Keratinocyte (primary cell): Measurements from ENCODE around the gene TBC1D19. TPM values are rescaled to one million over a fixed set of nuclear protein-coding genes. Genes with fewer than 3 reads are reported as not detected.

ENCODE experiments used
- DNase-seq: peaks from one replicate; pipeline ENCODE4 v3.0.0-alpha.2; 2011; ENCODE audit warnings: low read depth, missing footprints, low spot score
- FAIRE-seq: peaks from 2 replicates; lab custom pipeline; 2011; peaks lifted over from hg19 to GRCh38; lab: Jason Lieb, UNC
- H2AFZ ChIP-seq: 2 replicates; pipeline ENCODE4 v1.6.0; 2012; ENCODE audit warnings: low read length, control low read depth, inconsistent platforms; ENCODE audit not compliant: control insufficient read depth
- H3K27ac ChIP-seq: 2 replicates; pipeline ENCODE4 v1.5.1; 2011; ENCODE audit warnings: low read length; ENCODE audit not compliant: control insufficient read depth, insufficient read depth
- H3K27me3 ChIP-seq: 3 replicates; pipeline ENCODE4 v1.6.0; 2011; ENCODE audit warnings: low read length; ENCODE audit not compliant: control insufficient read depth, insufficient read depth; ENCODE audit errors: extremely low read depth
- H3K36me3 ChIP-seq, 2 experiments: 2 replicates in 1 of 2; 3 replicates in 1 of 2; pipeline ENCODE4 v1.5.1; 2011; ENCODE audit warnings: low read length in 2 of 2, mild to moderate bottlenecking in 1 of 2; ENCODE audit not compliant: control insufficient read depth in 2 of 2, insufficient read depth in 2 of 2; ENCODE audit errors: extremely low read depth in 1 of 2
- H3K4me1 ChIP-seq: 3 replicates; pipeline ENCODE4 v1.5.1; 2011; ENCODE audit warnings: low read length; ENCODE audit not compliant: control insufficient read depth, insufficient read depth; ENCODE audit errors: extremely low read depth
- H3K4me2 ChIP-seq: 3 replicates; pipeline ENCODE4 v1.6.0; 2011; ENCODE audit warnings: low read depth, low read length; ENCODE audit not compliant: control insufficient read depth, insufficient read depth; ENCODE audit errors: extremely low read depth
- H3K4me3 ChIP-seq, 3 experiments: fragments of 200-600 bp in 1 of 3; sonication (generic) in 1 of 3; 2 replicates in 2 of 3; 3 replicates in 1 of 3; pipeline ENCODE4 v1.5.1; 2011 to 2016; ENCODE audit warnings: low read length in 3 of 3, mild to moderate bottlenecking in 3 of 3, control low read depth in 2 of 3, inconsistent platforms in 1 of 3, low read depth in 1 of 3, mixed read lengths in 1 of 3, mixed run types in 1 of 3, moderate library complexity in 1 of 3; ENCODE audit not compliant: control insufficient read depth in 2 of 3, insufficient read depth in 2 of 3; ENCODE audit errors: extremely low read depth in 1 of 3
- H3K79me2 ChIP-seq: 2 replicates; pipeline ENCODE4 v1.6.0; 2012; ENCODE audit warnings: low read length; ENCODE audit not compliant: control insufficient read depth, insufficient read depth
- H3K9ac ChIP-seq: 3 replicates; pipeline ENCODE4 v1.6.0; 2011; ENCODE audit warnings: low read length; ENCODE audit not compliant: control insufficient read depth, insufficient read depth; ENCODE audit errors: extremely low read depth
- H3K9me1 ChIP-seq: 3 replicates; pipeline ENCODE4 v1.6.0; 2011; ENCODE audit warnings: low read length; ENCODE audit not compliant: control insufficient read depth, insufficient read depth; ENCODE audit errors: extremely low read depth
- H3K9me3 ChIP-seq: 2 replicates; pipeline ENCODE4 v1.5.1; 2012; ENCODE audit warnings: low read depth, low read length; ENCODE audit not compliant: control insufficient read depth
- H4K20me1 ChIP-seq: 3 replicates; pipeline ENCODE4 v1.6.0; 2011; ENCODE audit warnings: low read length; ENCODE audit not compliant: control insufficient read depth, insufficient read depth; ENCODE audit errors: extremely low read depth
- CTCF ChIP-seq, 3 experiments: IDR thresholded peaks in 1 of 3; conservative IDR thresholded peaks in 1 of 3; optimal IDR thresholded peaks in 1 of 3; 2 replicates in 2 of 3; 3 replicates in 1 of 3; pipeline versions ENCODE3 to v1.5.1; 2011; ENCODE audit warnings: low read length in 3 of 3, mild to moderate bottlenecking in 3 of 3, moderate library complexity in 2 of 3, control low read depth in 1 of 3, inconsistent platforms in 1 of 3; ENCODE audit not compliant: insufficient read depth in 2 of 3; ENCODE audit errors: extremely low read depth in 1 of 3
- EZH2 ChIP-seq: IDR thresholded peaks from one replicate; pipeline ENCODE4 v1.6.1; 2012; ENCODE audit warnings: inconsistent platforms, mild to moderate bottlenecking, low read length, moderate library complexity
- dilution Hi-C: fragments of 300-500 bp; cut with MboI; formaldehyde crosslinking; loops from one replicate; pipeline ENCODE4 v1.7.0; 2020; ENCODE audit warnings: low sequenced_read_pairs; ENCODE audit not compliant: extremely low pct_ligation_motif_present
- polyA plus RNA-seq, 5 experiments: library from polyadenylated mRNA; depleted of rRNA in 3 of 5; stranded (reverse) in 3 of 5; stranded (forward) in 1 of 5; unstranded in 1 of 5; fragments of >200 nt; gene quantifications; 1 replicate in 1 of 5; 2 replicates in 3 of 5; 3 replicates in 1 of 5; pipeline versions ENCODE4 v1.2.1 to v1.2.3, GENCODE V29; 2011 to 2012; ENCODE audit warnings: missing spikeins in 2 of 5, low read depth in 1 of 5, low replicate concordance in 1 of 5

TBC1D19 gene
- polyA plus RNA-seq, 1 donor (not counting 4 experiments of a cell fraction or from before 2014, with no cell fraction given), result 11.3 TPM

GRCh38 chr4:26573389-26573794 is 10.5 kb upstream of the TBC1D19 start:
- H3K4me3 ChIP-seq, result no peak overlapping the region
- no peaks in the 10 kb centered on the region for H3K27me3 ChIP-seq
- no peaks in the 10 kb centered on the region for H3K79me2 ChIP-seq
- no peaks in the 10 kb centered on the region for H3K9me3 ChIP-seq
- no peak overlapping the region for H3K4me2 ChIP-seq
- H3K36me3 ChIP-seq, result no peaks in the 10 kb centered on the region
- H2AFZ ChIP-seq, result no peak overlapping the region
- no peak overlapping the region for H3K27ac ChIP-seq
- no peaks in the 10 kb centered on the region for H3K9me1 ChIP-seq
- no peak for FAIRE-seq
- TF ChIP-seq EZH2 (no peak), CTCF (optimal IDR thresholded peaks at IDR 0.05 in 1 of 3, IDR thresholded peaks at IDR 0.05 in 1 of 3, conservative IDR thresholded peaks at IDR 0.05 in 1 of 3; ENCODE audit: extremely low read depth in 1 of 3, insufficient read depth in 2 of 3, low read length in 3 of 3) (no peak)
- dilution Hi-C loops, result no loop called here
- no peak overlapping the region for H3K9ac ChIP-seq
- H3K4me1 ChIP-seq, result peaks cover 3% of the 10 kb centered on the region
- DNase-seq, result no peak
- H4K20me1 ChIP-seq, result no peaks in the 10 kb centered on the region

GRCh38 chr4:26574563-26574962 is 9.3 kb upstream of the TBC1D19 start:
- Histone ChIP-seq H3K9me1 (no peaks in the 10 kb centered on the region), H3K79me2 (no peaks in the 10 kb centered on the region), H3K4me2 (no peak overlapping the region), H3K36me3 (no peaks in the 10 kb centered on the region), H3K9me3 (no peaks in the 10 kb centered on the region), H3K4me1 (no peaks in the 10 kb centered on the region), H3K27me3 (no peaks in the 10 kb centered on the region), H3K27ac (no peak overlapping the region), H3K4me3 (no peak overlapping the region), H2AFZ (no peak overlapping the region), H4K20me1 (no peaks in the 10 kb centered on the region), H3K9ac (no peak overlapping the region)
- FAIRE-seq, result no peak
- no peak for DNase-seq
- dilution Hi-C loops, result no loop called here
- no peak for TF ChIP-seq EZH2
- no peak for TF ChIP-seq CTCF (optimal IDR thresholded peaks at IDR 0.05 in 1 of 3, IDR thresholded peaks at IDR 0.05 in 1 of 3, conservative IDR thresholded peaks at IDR 0.05 in 1 of 3; ENCODE audit: extremely low read depth in 1 of 3, insufficient read depth in 2 of 3, low read length in 3 of 3)
